AG09319 (cell line): ENCODE data around the gene GABRB1.

Experiments
- DNase-seq: peaks from one replicate; pipeline ENCODE4 v3.0.0-alpha.2; 2010; ENCODE audit warnings: low read depth; ENCODE audit errors: extremely low read depth
- TF ChIP-seq, protein P1 (sequence below): IDR thresholded peaks from 2 replicates; pipeline ENCODE4 v1.5.1; 2011; ENCODE audit warnings: low read depth, mild to moderate bottlenecking, inconsistent platforms, low read length, moderate library complexity

Gene GABRB1

GRCh38 chr4:47045261-47045660 lies 13.9 kb downstream of the GABRB1 start:
- TF ChIP-seq, protein P1, sequence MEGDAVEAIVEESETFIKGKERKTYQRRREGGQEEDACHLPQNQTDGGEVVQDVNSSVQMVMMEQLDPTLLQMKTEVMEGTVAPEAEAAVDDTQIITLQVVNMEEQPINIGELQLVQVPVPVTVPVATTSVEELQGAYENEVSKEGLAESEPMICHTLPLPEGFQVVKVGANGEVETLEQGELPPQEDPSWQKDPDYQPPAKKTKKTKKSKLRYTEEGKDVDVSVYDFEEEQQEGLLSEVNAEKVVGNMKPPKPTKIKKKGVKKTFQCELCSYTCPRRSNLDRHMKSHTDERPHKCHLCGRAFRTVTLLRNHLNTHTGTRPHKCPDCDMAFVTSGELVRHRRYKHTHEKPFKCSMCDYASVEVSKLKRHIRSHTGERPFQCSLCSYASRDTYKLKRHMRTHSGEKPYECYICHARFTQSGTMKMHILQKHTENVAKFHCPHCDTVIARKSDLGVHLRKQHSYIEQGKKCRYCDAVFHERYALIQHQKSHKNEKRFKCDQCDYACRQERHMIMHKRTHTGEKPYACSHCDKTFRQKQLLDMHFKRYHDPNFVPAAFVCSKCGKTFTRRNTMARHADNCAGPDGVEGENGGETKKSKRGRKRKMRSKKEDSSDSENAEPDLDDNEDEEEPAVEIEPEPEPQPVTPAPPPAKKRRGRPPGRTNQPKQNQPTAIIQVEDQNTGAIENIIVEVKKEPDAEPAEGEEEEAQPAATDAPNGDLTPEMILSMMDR: no peak

GRCh38 chr4:47049347-47049746 lies 18.0 kb downstream of the GABRB1 start:
- TF ChIP-seq, protein P1: no peak
- DNase-seq: no peak

More at GRCh38 chr4:47045261-47045660, 13.9 kb downstream of the GABRB1 start:
- DNase-seq: no peak

DNA sequence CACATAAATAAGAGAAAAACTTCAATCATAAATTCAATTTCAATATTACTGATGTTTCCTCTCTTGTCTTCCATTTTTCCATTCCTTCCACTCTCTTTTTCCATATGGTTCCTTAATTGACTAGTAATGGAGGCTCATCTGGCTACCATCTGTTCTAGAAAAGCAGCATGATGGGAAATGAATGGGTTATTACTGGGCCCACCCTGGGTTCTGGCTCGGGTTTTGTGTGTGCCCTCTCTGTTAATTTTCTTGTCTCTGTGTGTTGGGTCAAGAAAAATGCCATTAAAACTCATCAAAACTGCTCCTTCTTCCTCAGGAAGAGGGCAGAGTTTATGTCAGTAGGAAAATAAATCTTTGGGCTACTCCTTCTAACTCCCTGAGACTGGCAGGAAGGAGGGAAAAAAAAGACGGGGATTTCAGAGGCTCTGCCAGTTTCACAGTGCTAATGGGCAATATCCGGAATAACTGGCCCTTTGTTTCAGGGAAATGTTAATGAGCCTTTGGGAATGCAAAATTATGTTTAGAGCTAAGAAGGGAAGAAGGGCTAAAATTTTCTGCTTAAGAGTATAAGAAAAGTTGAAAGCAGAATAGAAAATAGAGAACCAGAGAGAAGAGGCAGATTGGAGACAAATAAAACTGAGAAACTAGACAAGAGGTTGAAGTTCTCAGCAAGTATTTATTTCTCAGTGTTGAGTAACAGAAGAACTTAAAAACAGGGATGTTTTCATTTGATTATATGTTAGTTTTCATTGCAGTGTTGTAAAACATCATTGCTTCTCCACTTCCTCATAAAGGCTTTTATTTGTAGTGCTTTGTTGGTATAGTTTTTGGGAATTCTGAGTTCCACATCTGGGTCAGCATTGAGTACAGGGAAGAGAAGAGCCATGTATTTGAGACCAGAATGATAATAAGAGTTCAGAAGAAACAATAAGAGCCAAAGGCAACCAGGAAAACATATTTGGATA lies 19.7 kb downstream of the GABRB1 start:
- TF ChIP-seq, protein P1: no peak
- DNase-seq: no peak

DNA sequence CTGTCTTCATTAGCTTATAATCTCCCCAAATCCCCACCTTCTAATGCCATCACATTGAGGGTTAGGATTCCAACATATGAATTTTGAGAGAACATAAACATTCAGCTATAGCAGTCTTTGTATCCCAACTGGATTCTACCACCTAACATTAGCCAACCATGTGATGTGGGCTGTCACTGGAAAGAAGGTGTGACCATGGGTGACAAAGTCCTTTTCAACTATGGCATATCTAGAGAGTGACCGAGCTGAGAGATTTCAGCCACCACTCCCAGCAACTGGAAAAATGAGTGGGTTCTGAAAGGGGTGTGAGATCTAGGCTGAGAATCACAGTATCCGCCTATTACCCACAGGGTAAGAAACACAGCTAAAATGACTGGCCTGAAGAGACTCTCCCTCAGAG lies 22.1 kb downstream of the GABRB1 start:
- TF ChIP-seq, protein P1: no peak

DNA sequence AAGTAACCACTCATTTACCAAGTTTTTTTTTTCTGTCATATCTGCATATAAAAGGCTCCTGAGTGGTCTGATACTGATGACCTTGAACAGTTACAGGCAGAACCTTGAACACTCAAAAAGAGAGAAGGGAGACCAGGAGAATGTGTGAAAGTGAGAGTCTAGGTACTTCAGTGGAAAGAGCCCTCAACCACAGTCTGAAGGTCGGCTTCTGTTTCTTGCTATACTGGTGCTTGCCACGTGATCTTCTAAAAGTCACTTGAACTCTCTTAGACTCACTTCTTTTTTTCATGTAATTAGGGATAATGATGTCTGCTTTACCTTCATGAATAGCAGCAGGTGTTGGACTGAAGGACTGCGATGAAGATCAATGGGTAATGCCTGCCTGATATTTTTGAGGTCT lies 22.8 kb downstream of the GABRB1 start:
- TF ChIP-seq, protein P1: no peak
- no peak for DNase-seq

More for the DNA sequence above, 22.1 kb downstream of the GABRB1 start:
- DNase-seq: no peak

DNA sequence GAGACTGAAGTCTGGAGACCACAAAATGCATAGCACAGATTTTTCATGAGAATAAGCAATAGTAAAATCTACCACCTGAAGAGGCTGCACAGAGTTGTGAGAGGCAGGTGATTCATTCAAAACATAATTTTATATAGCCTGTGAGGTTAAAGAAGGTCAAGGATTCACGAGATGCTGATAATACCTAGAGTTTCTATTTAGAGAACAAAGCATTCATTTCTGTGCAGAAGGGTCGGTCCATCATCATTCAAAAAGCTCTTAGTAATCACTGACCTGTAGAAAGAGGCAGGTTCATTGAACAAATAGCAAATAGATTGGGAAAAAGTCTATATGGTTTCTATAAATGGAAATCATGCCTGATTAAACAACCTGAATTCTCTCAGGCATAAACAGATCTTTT lies 26.6 kb downstream of the GABRB1 start:
- TF ChIP-seq, protein P1: no peak

GRCh38 chr4:47060561-47060960 lies 29.2 kb downstream of the GABRB1 start:
- DNase-seq: no peak
- TF ChIP-seq, protein P1: no peak

More for the DNA sequence above, 26.6 kb downstream of the GABRB1 start:
- no peak for DNase-seq
